ENCODE results near the gene PDHA1.
A peak's percentile ranks its signal among the peaks of the same experiment; 100 is the strongest.

The PDHA1 gene

DNA sequence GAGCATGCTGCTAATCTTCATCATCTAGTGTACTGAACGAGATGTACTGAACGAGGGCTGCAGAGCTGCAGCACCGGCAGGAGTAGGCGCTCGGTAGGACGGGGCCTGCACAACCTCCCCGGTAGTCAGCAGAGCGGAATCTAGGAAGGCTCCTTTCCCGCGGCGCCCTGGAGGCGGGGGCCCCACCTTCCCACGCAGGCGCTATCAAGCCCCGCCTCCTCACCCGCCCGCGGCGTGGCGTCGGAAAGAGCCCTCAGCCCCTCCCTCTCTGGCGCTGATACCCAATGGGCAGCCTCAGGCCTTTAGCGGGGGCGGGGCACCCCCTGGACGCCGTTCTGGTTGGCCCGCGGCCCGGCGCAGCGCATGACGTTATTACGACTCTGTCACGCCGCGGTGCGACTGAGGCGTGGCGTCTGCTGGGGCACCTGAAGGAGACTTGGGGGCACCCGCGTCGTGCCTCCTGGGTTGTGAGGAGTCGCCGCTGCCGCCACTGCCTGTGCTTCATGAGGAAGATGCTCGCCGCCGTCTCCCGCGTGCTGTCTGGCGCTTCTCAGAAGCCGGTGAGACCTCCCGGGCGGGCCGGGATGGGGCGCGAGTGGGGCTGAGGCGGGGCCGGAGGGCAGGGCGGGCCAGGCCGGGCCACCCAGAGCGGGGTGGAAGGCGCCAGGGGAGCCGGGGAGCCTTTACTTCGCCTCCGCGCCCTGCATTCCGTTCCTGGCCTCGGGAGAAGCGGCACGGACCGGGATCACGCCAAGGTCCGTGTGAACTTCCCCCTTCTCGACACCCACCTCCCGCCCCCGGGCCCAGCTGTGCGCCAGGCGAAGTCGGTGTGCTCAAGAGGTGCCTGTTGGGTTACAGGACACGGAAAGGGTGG lies at the start of gene PDHA1:
TSS of gene PDHA1 (plus strand) at position 393 of the 874 bp plus-strand sequence. CDS start at position 504, 111 bp downstream.
- DNase-seq (ENCODE audit: low read depth in 2 of 2) = peak; percentile 77 to 79

- DNase-seq (ENCODE audit: low read depth in 2 of 2) = no peak
These were observed 40.4 kb upstream of the PDHA1 start for GRCh38 chrX:19303256-19303880.

- DNase-seq (ENCODE audit: low read depth in 2 of 2) = no peak
These were observed 17.2 kb upstream of the PDHA1 start for GRCh38 chrX:19326567-19326966.

GRCh38 chrX:19331831-19332230 lies 11.9 kb upstream of the PDHA1 start:
- DNase-seq (ENCODE audit: low read depth in 2 of 2) = no peak

DNA sequence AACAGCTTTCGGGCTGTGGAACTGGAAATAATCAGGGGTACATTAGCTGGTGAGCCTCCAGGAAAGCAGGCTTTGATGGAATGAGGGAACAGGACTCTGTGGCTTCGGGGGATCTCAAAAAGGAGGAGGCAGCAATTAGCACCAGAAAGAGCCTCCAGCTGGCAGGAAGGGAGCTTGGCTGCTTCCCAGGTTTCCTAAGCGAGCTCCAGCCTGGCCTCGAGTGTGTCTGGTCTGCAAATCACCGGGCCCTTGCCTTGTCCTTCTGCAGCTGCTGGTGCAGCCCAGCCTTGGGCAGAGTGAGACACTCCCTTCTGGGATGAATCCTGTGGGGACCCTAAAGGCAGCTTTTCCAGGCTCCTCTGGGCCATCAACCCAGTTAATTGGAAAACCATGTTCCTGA lies 10.7 kb upstream of the PDHA1 start:
- no peak for DNase-seq (ENCODE audit: low read depth in 2 of 2)

- no peak for DNase-seq (ENCODE audit: low read depth in 2 of 2)
These were observed 8.6 kb upstream of the PDHA1 start for GRCh38 chrX:19334945-19335626.

GRCh38 chrX:19342331-19342906 lies 1.3 kb upstream of the PDHA1 start:
- no peak for DNase-seq (ENCODE audit: low read depth in 2 of 2)

- DNase-seq (ENCODE audit: low read depth in 2 of 2) = no peak
These were observed 617 bp upstream of the PDHA1 start for GRCh38 chrX:19343085-19343534.

GRCh38 chrX:19344661-19345060 lies 934 bp downstream of the PDHA1 start:
- DNase-seq (ENCODE audit: low read depth in 2 of 2) = no peak

- DNase-seq (ENCODE audit: low read depth in 2 of 2) = no peak
These were observed 4.2 kb downstream of the PDHA1 start for GRCh38 chrX:19347916-19348315.

- DNase-seq (ENCODE audit: low read depth in 2 of 2) = no peak
These were observed 5.5 kb downstream of the PDHA1 start for GRCh38 chrX:19349264-19349663.

GRCh38 chrX:19350941-19351384 lies 7.2 kb downstream of the PDHA1 start:
- DNase-seq (ENCODE audit: low read depth in 2 of 2) = no peak

DNA sequence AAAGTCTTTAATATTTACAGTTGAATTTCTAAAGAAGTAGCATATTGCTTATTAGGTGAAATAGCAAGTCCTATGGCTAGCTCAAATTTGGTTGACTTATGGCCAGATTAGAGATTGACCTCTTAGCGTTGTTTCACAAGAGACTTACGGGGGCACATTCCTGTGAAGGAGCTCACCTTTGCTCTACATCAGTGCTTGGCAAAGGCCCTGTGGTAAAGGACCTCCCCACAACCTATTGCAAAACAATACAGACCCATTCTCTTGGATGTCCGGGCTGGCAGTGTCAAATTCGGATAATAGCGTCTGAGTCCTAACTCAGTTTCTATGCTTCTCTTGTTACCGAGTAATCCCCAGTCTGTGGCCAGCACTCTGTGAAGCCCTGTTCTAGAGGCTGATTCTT lies 10.9 kb downstream of the PDHA1 start:
- DNase-seq (ENCODE audit: low read depth in 2 of 2) = no peak

GRCh38 chrX:19358521-19358920 lies 14.8 kb downstream of the PDHA1 start:
- no peak for DNase-seq (ENCODE audit: low read depth in 2 of 2)

GRCh38 chrX:19360903-19361302 lies 17.2 kb downstream of the PDHA1 start:
- DNase-seq (ENCODE audit: low read depth in 2 of 2) = no peak

GRCh38 chrX:19361701-19362100 lies 18.0 kb downstream of the PDHA1 start:
- DNase-seq (ENCODE audit: low read depth in 2 of 2) = no peak

DNA sequence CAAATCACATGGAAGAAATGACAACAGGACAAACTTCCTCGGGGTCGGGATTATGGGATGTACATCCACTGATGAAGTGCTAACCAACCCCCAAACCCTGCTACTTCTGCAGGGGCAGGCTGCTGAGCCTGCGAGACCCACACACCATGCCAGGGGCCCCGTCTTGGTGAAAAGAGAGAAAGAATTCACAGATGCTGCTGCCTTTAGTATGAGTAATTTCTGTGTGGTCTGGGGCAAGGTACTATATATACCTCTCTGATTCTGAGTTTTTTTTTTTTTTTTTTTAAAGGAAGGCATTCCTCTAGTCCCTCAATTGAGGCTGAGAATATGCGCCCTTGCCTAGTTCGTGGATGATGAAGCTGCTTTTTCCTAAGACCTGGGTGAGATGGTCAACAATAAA lies 24.8 kb downstream of the PDHA1 start:
- no peak for DNase-seq (ENCODE audit: low read depth in 2 of 2)

- DNase-seq (ENCODE audit: low read depth in 2 of 2) = no peak
These were observed 26.3 kb downstream of the PDHA1 start for GRCh38 chrX:19370061-19370460.

GRCh38 chrX:19372170-19372546 lies 28.4 kb downstream of the PDHA1 start:
- peak; percentile 39 to 43 for DNase-seq (ENCODE audit: low read depth in 2 of 2)

GRCh38 chrX:19372547-19373331 lies 29.0 kb downstream of the PDHA1 start:
- no peak for DNase-seq (ENCODE audit: low read depth in 2 of 2)

GRCh38 chrX:19373351-19373891 lies 29.7 kb downstream of the PDHA1 start:
- no peak for DNase-seq (ENCODE audit: low read depth in 2 of 2)

Measured in activated CD4-positive, alpha-beta T cell treated with anti-CD3 and anti-CD28 coated beads for 24 hours (primary cell).